Hepatocyte (in vitro differentiated cells): Measurements from ENCODE around the gene SLC1A3. TPM values are rescaled to one million over a fixed set of nuclear protein-coding genes. Genes with fewer than 3 reads are reported as not detected.

Experiments used
- DNase-seq: peaks from one replicate; pipeline ENCODE4 v3.0.0-alpha.2; 2016; ENCODE audit warnings: low spot score
- H2AFZ ChIP-seq: fragments of 200-600 bp; sonication (generic); 2 replicates; pipeline ENCODE4 v1.6.0; 2016; ENCODE audit warnings: antibody characterized with exemption, mild to moderate bottlenecking
- H3K27ac ChIP-seq: fragments of 200-600 bp; sonication (generic); 2 replicates; pipeline ENCODE4 v1.5.1; 2016; ENCODE audit warnings: mild to moderate bottlenecking
- H3K27me3 ChIP-seq: fragments of 200-600 bp; sonication (generic); 2 replicates; pipeline ENCODE4 v1.6.1; 2016
- H3K36me3 ChIP-seq: fragments of 200-600 bp; sonication (generic); replicated peaks from 2 replicates; pipeline ENCODE4 v1.5.1; 2016; ENCODE audit warnings: low read depth; ENCODE audit not compliant: insufficient read depth
- H3K4me1 ChIP-seq: fragments of 200-600 bp; sonication (generic); 2 replicates; pipeline ENCODE4 v1.5.1; 2016; ENCODE audit warnings: mild to moderate bottlenecking, moderate library complexity; ENCODE audit not compliant: insufficient read depth
- H3K4me2 ChIP-seq: fragments of 200-600 bp; sonication (generic); 2 replicates; pipeline ENCODE4 v1.6.0; 2016
- H3K4me3 ChIP-seq: fragments of 200-600 bp; sonication (generic); 2 replicates; pipeline ENCODE4 v1.5.1; 2016; ENCODE audit warnings: mild to moderate bottlenecking
- H3K79me2 ChIP-seq: fragments of 200-600 bp; sonication (generic); 2 replicates; pipeline ENCODE4 v1.6.0; 2017; ENCODE audit warnings: mild to moderate bottlenecking
- H3K9me2 ChIP-seq: fragments of 200-600 bp; sonication (generic); replicated peaks from 2 replicates; pipeline ENCODE4 v1.6.0; 2017; ENCODE audit warnings: mild to moderate bottlenecking; ENCODE audit not compliant: insufficient read depth
- H3K9me3 ChIP-seq: fragments of 200-600 bp; sonication (generic); 2 replicates; pipeline ENCODE4 v1.5.1; 2016; ENCODE audit warnings: low read depth, mild to moderate bottlenecking
- H4K20me1 ChIP-seq: fragments of 200-600 bp; sonication (generic); 2 replicates; pipeline ENCODE4 v1.6.0; 2016; ENCODE audit warnings: mild to moderate bottlenecking; ENCODE audit not compliant: insufficient read depth, poor library complexity, severe bottlenecking
- EZH2 ChIP-seq: fragments of 200-600 bp; sonication (generic); IDR thresholded peaks from 2 replicates; pipeline ENCODE4 v1.6.1; 2016; ENCODE audit warnings: antibody characterized with exemption, mild to moderate bottlenecking, borderline replicate concordance
- EZH2phosphoT487 ChIP-seq: fragments of 200-600 bp; sonication (generic); IDR thresholded peaks from one replicate; pipeline ENCODE4 v1.6.1; 2018; ENCODE audit warnings: antibody characterized with exemption, mild to moderate bottlenecking, low read depth, moderate library complexity; ENCODE audit not compliant: unreplicated experiment, severe bottlenecking
- WGBS: methylation state at CpG from one replicate; pipeline ENCODE4 v1.1.6; 2016; ENCODE audit warnings: low lambda C conversion rate; ENCODE audit errors: missing lambda C conversion rate; 5-methylcytosine and 5-hydroxymethylcytosine counted together
- polyA plus RNA-seq: library from polyadenylated mRNA; unstranded; fragments of >200 nt; fragmentation: Nextera tagmentation; extraction: Ambion mirVana; gene quantifications from 2 replicates; pipeline ENCODE4 v1.2.1, GENCODE V29; 2016
- total RNA-seq: library from RNA; depleted of rRNA; stranded (reverse); fragments of >200 nt; gene quantifications from 2 replicates; pipeline ENCODE4 v1.2.3, GENCODE V29; 2014
- TF ChIP-seq, protein P1 (sequence below): fragments of 200-600 bp; sonication (generic); IDR thresholded peaks from 2 replicates; pipeline ENCODE4 v1.5.1; 2016; ENCODE audit warnings: antibody characterized with exemption, mild to moderate bottlenecking; ENCODE audit not compliant: poor library complexity

Gene SLC1A3
- total and polyA plus RNA-seq, 2 experiments from 2014 or later, result 32.3 to 42.3 TPM

DNA sequence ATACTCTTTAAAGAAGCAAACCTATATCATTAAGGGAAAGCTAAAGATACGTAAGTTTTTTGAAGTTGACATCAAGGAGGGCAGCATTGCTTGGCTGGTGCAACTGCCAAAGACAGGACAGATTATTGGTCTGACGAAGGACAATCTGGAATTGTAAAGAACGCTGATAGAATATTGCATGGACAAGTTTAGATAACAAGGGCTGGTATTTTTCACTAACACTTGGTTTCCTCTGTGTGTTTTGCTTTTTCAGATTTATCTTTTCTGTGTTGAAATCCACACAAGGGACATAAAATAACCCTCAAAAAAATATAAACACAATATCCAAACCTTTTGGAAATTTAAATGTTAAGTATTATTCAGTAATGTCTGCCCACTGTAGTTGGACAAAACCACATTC is 39.7 kb downstream of the SLC1A3 start:
- peaks cover 26% of the 10 kb centered on the region for H3K4me1 ChIP-seq
- H2AFZ ChIP-seq, result no peak overlapping the region
- WGBS, result 68% methylated on average over 3 of the region's 3 CpGs
- H3K27me3 ChIP-seq, result no peaks in the 10 kb centered on the region
- peak overlapping the region; percentile 60 for H3K27ac ChIP-seq
- H3K4me2 ChIP-seq, result no peak overlapping the region
- no peaks in the 10 kb centered on the region for H3K9me2 ChIP-seq
- TF ChIP-seq, protein P1, sequence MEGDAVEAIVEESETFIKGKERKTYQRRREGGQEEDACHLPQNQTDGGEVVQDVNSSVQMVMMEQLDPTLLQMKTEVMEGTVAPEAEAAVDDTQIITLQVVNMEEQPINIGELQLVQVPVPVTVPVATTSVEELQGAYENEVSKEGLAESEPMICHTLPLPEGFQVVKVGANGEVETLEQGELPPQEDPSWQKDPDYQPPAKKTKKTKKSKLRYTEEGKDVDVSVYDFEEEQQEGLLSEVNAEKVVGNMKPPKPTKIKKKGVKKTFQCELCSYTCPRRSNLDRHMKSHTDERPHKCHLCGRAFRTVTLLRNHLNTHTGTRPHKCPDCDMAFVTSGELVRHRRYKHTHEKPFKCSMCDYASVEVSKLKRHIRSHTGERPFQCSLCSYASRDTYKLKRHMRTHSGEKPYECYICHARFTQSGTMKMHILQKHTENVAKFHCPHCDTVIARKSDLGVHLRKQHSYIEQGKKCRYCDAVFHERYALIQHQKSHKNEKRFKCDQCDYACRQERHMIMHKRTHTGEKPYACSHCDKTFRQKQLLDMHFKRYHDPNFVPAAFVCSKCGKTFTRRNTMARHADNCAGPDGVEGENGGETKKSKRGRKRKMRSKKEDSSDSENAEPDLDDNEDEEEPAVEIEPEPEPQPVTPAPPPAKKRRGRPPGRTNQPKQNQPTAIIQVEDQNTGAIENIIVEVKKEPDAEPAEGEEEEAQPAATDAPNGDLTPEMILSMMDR, result no peak
- TF ChIP-seq EZH2phosphoT487, result no peak
- TF ChIP-seq EZH2, result no peak
- H3K4me3 ChIP-seq, result no peak overlapping the region
- DNase-seq, result no peak
- H3K36me3 ChIP-seq, result no peaks in the 10 kb centered on the region
- H3K9me3 ChIP-seq, result no peaks in the 10 kb centered on the region
- no peaks in the 10 kb centered on the region for H3K79me2 ChIP-seq
- no peaks in the 10 kb centered on the region for H4K20me1 ChIP-seq

DNA sequence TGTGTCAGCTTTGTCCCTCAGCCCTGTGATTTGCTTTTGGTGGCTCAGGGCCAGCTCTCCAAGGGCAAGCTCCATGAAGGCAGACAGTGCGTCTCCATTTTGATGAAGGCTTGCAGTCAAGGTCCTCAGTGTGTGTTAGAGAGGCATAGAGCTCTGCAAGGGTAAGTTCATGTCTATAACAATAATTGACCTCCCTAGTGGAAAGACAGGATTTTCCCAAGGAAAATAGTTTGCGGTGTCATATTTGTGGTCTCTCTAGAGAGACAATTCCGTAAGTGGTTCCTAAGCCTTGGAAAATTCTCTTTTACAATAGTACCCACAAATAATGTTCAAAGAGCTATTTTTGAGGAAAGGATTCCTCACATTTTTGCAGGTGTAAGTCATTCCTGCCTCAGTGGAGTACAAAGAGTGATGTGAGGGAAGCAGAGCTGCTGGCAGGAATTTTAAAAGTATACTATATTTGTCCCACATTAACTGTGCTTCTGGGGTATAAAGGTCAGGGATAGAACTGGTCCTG is 40.2 kb downstream of the SLC1A3 start:
- H3K4me3 ChIP-seq, result no peak overlapping the region
- TF ChIP-seq, protein P1, result no peak
- TF ChIP-seq EZH2phosphoT487 (no peak), EZH2 (no peak)
- no peaks in the 10 kb centered on the region for H3K79me2 ChIP-seq
- H3K4me1 ChIP-seq, result peaks cover 26% of the 10 kb centered on the region
- H2AFZ ChIP-seq, result no peak overlapping the region
- 87% methylated on average over 3 of the region's 3 CpGs for WGBS
- no peaks in the 10 kb centered on the region for H3K9me2 ChIP-seq
- H3K27ac ChIP-seq, result peak overlapping the region; percentile 60
- H3K4me2 ChIP-seq, result no peak overlapping the region
- H3K36me3 ChIP-seq, result no peaks in the 10 kb centered on the region
- no peak for DNase-seq
- H3K27me3 ChIP-seq, result no peaks in the 10 kb centered on the region
- no peaks in the 10 kb centered on the region for H4K20me1 ChIP-seq
- H3K9me3 ChIP-seq, result no peaks in the 10 kb centered on the region

DNA sequence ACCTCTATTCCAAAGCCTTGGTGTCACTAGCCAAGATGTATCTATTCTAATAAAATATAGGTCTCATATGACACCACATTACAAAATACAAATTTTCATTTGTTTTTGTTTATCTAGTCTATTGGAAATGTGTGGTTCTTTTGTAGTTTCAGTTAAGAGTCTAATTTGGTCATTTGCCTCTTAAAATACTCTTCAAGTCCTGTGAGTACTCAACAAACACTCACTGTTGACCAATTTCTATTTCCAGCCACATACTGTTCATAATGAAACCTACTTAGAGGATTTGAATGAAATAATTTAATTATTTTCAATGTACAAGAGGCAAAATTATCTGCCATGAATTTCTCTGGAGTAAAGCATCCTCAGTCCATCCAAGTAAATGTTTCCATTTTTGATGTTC is 40.6 kb downstream of the SLC1A3 start:
- no peaks in the 10 kb centered on the region for H3K27me3 ChIP-seq
- no peaks in the 10 kb centered on the region for H3K9me2 ChIP-seq
- H3K4me2 ChIP-seq, result no peak overlapping the region
- TF ChIP-seq, protein P1, result no peak
- TF ChIP-seq EZH2, result no peak
- no peak for TF ChIP-seq EZH2phosphoT487
- no peaks in the 10 kb centered on the region for H3K36me3 ChIP-seq
- no peak overlapping the region for H2AFZ ChIP-seq
- H3K9me3 ChIP-seq, result no peaks in the 10 kb centered on the region
- peaks cover 26% of the 10 kb centered on the region for H3K4me1 ChIP-seq
- no peaks in the 10 kb centered on the region for H4K20me1 ChIP-seq
- no peak for DNase-seq
- peak overlapping the region; percentile 60 for H3K27ac ChIP-seq
- no peaks in the 10 kb centered on the region for H3K79me2 ChIP-seq
- no peak overlapping the region for H3K4me3 ChIP-seq

DNA sequence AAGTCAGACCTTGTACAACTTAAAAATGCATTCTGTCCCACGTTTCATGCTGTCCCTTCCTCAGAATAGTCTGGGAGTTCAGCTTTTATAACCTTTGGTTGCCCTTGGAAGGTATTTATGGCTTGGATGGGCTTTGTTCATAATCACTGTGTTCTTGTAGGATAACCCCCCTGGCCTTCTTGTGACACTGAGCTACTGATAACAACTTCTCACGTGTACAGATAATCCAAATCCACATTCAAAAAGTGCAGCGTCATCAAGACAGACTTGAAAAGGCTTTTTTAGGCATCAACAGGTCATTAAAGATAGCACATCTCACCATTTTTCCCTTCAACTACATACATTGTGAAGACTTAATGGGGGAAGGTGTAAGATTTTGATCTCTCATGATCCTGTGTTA is 42.0 kb downstream of the SLC1A3 start:
- no peaks in the 10 kb centered on the region for H3K79me2 ChIP-seq
- peaks cover 38% of the 10 kb centered on the region for H3K4me1 ChIP-seq
- peak; percentile 54 for DNase-seq
- H3K36me3 ChIP-seq, result no peaks in the 10 kb centered on the region
- H3K27ac ChIP-seq, result peak overlapping the region; percentile 79
- H2AFZ ChIP-seq, result no peak overlapping the region
- H4K20me1 ChIP-seq, result no peaks in the 10 kb centered on the region
- H3K27me3 ChIP-seq, result no peaks in the 10 kb centered on the region
- 22% methylated on average over 3 of the region's 3 CpGs for WGBS
- H3K9me3 ChIP-seq, result no peaks in the 10 kb centered on the region
- H3K9me2 ChIP-seq, result no peaks in the 10 kb centered on the region
- H3K4me2 ChIP-seq, result no peak overlapping the region
- no peak for TF ChIP-seq EZH2
- TF ChIP-seq, protein P1, result no peak
- TF ChIP-seq EZH2phosphoT487, result no peak
- no peak overlapping the region for H3K4me3 ChIP-seq
